ENCODE measurements around the gene TIE1. TPM values are rescaled to one million over a fixed set of nuclear protein-coding genes. Genes with fewer than 3 reads are reported as not detected.
A peak's percentile ranks its signal among the peaks of the same experiment; 100 is the strongest.

Gene TIE1
- polyA plus RNA-seq, 4 donors: 0.45 to 27.3 (median 6.2) TPM

DNA sequence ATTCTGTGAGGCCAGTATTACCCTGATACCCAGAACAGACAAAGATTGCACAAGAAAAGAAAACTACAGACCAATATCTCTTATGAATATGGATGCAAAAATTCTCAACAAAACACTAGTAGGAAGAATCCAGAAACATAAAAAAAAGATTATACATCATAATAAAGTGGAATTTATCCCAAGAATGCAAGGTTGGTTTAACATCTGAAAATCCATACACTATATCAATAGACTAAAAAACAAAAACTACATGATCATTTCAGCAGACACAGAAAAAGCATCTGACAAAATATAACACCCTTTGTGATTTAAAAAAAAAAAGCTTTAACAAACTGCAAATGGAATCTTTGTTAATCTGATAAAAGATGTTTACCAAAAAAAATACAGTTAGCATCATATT is 24.6 kb downstream of the TIE1 start:
- no peak for FAIRE-seq
- Histone ChIP-seq H3K27ac (ENCODE audit: low read depth in 1 of 3, low read length in 2 of 3) (no peak overlapping the region), H3K36me3 (ENCODE audit: control insufficient read depth in 3 of 3, insufficient read depth in 2 of 3, low read depth in 1 of 3, low read length in 3 of 3) (peaks cover 0 to 3% (median 0%) of the 10 kb centered on the region in 3 donors), H3K27me3 (ENCODE audit: control insufficient read depth in 3 of 3, insufficient read depth in 3 of 3, low read length in 3 of 3) (no peaks in the 10 kb centered on the region), H3K9me3 (ENCODE audit: control insufficient read depth in 2 of 2, insufficient read depth in 1 of 2, low read depth in 1 of 2, low read length in 1 of 2) (peaks cover 0 to 4% of the 10 kb centered on the region in 2 donors), H3K4me3 (ENCODE audit: low read depth in 1 of 3, low read length in 3 of 3) (no peak overlapping the region), H3K4me1 (ENCODE audit: control insufficient read depth in 3 of 3, insufficient read depth in 2 of 3, low read depth in 1 of 3, low read length in 2 of 3) (peaks cover 0 to 3% (median 0%) of the 10 kb centered on the region in 3 donors)
- DNase-seq: no peak

DNA sequence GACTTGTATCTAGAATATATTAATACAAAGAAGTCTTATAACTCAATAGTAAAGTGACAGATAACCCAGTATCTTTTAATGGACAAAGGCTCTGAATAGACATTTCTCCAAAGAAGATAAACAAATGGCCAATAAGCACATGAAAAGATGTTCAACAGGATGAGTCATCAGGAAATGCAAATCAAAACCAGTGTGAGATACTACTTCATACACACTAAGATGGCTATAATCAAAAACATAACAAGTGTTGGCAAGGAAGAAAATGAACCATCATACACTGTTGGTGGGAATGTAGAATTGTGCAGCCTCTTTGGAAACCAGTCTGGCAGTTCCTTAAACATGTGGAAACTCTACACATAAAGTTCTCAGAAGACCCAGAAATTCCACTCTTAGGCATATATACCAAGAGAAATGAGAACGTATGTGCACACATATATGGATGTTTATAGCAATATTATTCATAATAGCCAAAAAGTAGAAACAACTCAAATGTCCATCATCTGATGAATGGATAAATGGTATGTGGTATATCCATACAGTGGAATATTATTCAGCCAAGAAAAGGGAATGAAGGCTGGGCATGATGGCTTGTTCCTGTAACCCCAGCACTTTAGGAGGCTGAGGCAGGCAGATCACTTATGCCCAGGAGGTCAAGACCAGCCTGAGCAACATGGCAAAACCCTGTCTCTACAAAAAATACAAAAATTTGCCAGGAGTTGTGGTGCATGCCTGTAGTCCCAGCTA is 26.9 kb downstream of the TIE1 start:
- Histone ChIP-seq H3K27me3 (ENCODE audit: control insufficient read depth in 3 of 3, insufficient read depth in 3 of 3, low read length in 3 of 3) (no peaks in the 10 kb centered on the region), H3K36me3 (ENCODE audit: control insufficient read depth in 3 of 3, insufficient read depth in 2 of 3, low read depth in 1 of 3, low read length in 3 of 3) (no peaks in the 10 kb centered on the region), H3K9me3 (ENCODE audit: control insufficient read depth in 2 of 2, insufficient read depth in 1 of 2, low read depth in 1 of 2, low read length in 1 of 2) (peaks cover 0 to 4% of the 10 kb centered on the region in 2 donors), H3K4me1 (ENCODE audit: control insufficient read depth in 3 of 3, insufficient read depth in 2 of 3, low read depth in 1 of 3, low read length in 2 of 3) (peaks cover 0 to 4% (median 0%) of the 10 kb centered on the region in 3 donors), H3K4me3 (ENCODE audit: low read depth in 1 of 3, low read length in 3 of 3) (no peak overlapping the region), H3K27ac (ENCODE audit: low read depth in 1 of 3, low read length in 2 of 3) (no peak overlapping the region)
- 97 to 100% (median 98%) methylated on average over 1 of the region's 1 CpG for WGBS, 3 donors
- FAIRE-seq: no peak
- DNase-seq: no peak

GRCh38 chr1:43329995-43330751 is 29.4 kb downstream of the TIE1 start:
- H3K27ac ChIP-seq (ENCODE audit: low read depth in 1 of 3, low read length in 2 of 3): no peak overlapping the region
- DNase-seq (peak; percentile 42 to 43), FAIRE-seq (no peak)
- 28 to 41% (median 34%) methylated on average over 6 of the region's 6 CpGs for WGBS, 3 donors
- H3K4me3 ChIP-seq (ENCODE audit: low read depth in 1 of 3, low read length in 3 of 3): no peak overlapping the region
- no peaks in the 10 kb centered on the region for H3K36me3 ChIP-seq (ENCODE audit: control insufficient read depth in 3 of 3, insufficient read depth in 2 of 3, low read depth in 1 of 3, low read length in 3 of 3)
- peaks cover 0 to 4% of the 10 kb centered on the region in 2 donors for H3K9me3 ChIP-seq (ENCODE audit: control insufficient read depth in 2 of 2, insufficient read depth in 1 of 2, low read depth in 1 of 2, low read length in 1 of 2)
- H3K27me3 ChIP-seq (ENCODE audit: control insufficient read depth in 3 of 3, insufficient read depth in 3 of 3, low read length in 3 of 3): no peaks in the 10 kb centered on the region
- peaks cover 0 to 4% (median 0%) of the 10 kb centered on the region in 3 donors for H3K4me1 ChIP-seq (ENCODE audit: control insufficient read depth in 3 of 3, insufficient read depth in 2 of 3, low read depth in 1 of 3, low read length in 2 of 3)

DNA sequence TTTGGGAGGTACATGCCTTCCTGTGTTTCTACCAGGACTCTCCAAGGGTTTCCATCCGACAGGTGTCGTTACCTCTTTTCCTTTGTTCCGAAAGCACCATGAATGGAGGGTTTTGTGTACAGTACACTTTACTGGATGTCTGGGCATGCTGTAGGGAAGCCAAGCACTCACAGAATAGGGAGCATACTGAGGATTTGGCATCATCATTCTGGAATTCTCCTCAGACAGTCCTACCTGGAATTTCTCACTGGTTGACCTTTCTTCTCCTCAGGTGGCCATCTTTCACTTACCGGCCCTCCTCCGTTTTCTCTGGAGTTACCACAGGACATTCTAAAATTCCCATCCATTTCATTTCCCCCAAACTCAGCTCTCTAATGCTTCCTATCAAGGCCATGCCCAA is 30.9 kb downstream of the TIE1 start:
- Histone ChIP-seq H3K27ac (ENCODE audit: low read depth in 1 of 3, low read length in 2 of 3) (no peak overlapping the region), H3K36me3 (ENCODE audit: control insufficient read depth in 3 of 3, insufficient read depth in 2 of 3, low read depth in 1 of 3, low read length in 3 of 3) (no peaks in the 10 kb centered on the region), H3K4me1 (ENCODE audit: control insufficient read depth in 3 of 3, insufficient read depth in 2 of 3, low read depth in 1 of 3, low read length in 2 of 3) (peaks cover 0 to 4% (median 0%) of the 10 kb centered on the region in 3 donors), H3K9me3 (ENCODE audit: control insufficient read depth in 2 of 2, insufficient read depth in 1 of 2, low read depth in 1 of 2, low read length in 1 of 2) (peaks cover 0 to 4% of the 10 kb centered on the region in 2 donors), H3K4me3 (ENCODE audit: low read depth in 1 of 3, low read length in 3 of 3) (no peak overlapping the region), H3K27me3 (ENCODE audit: control insufficient read depth in 3 of 3, insufficient read depth in 3 of 3, low read length in 3 of 3) (no peaks in the 10 kb centered on the region)
- DNase-seq (no peak), FAIRE-seq (no peak)
- 91 to 99% (median 95%) methylated on average over 5 of the region's 5 CpGs for WGBS, 3 donors

GRCh38 chr1:43334453-43335205 is 33.8 kb downstream of the TIE1 start:
- Histone ChIP-seq H3K27ac (ENCODE audit: low read depth in 1 of 3, low read length in 2 of 3) (no peak overlapping the region), H3K36me3 (ENCODE audit: control insufficient read depth in 3 of 3, insufficient read depth in 2 of 3, low read depth in 1 of 3, low read length in 3 of 3) (no peaks in the 10 kb centered on the region), H3K4me1 (ENCODE audit: control insufficient read depth in 3 of 3, insufficient read depth in 2 of 3, low read depth in 1 of 3, low read length in 2 of 3) (peaks cover 0 to 4% (median 0%) of the 10 kb centered on the region in 3 donors), H3K27me3 (ENCODE audit: control insufficient read depth in 3 of 3, insufficient read depth in 3 of 3, low read length in 3 of 3) (no peaks in the 10 kb centered on the region), H3K4me3 (ENCODE audit: low read depth in 1 of 3, low read length in 3 of 3) (no peak overlapping the region), H3K9me3 (ENCODE audit: control insufficient read depth in 2 of 2, insufficient read depth in 1 of 2, low read depth in 1 of 2, low read length in 1 of 2) (no peaks in the 10 kb centered on the region)
- 74 to 82% (median 75%) methylated on average over 7 of the region's 7 CpGs for WGBS, 3 donors
- no peak for DNase-seq
- no peak for FAIRE-seq

DNA sequence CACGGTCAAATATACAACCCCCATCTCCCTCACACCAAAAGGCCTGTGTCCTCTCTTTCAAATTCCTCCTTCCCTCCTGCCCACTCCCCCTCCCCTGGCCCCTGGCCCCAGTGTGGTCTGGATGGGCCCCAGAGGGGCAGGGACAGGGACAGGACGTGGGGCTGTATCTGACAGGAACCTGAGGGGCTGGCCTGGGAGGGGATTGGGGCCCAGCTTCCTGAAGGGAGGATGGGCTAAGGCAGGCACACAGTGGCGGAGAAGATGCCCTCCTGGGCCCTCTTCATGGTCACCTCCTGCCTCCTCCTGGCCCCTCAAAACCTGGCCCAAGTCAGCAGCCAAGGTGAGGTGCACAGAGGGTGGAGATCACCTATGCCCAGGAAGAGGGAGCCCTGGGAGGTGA is 36.8 kb downstream of the TIE1 start, which contains the start of gene MPL:
TSS of gene MPL (plus strand) at position 231 of the 400 bp plus-strand sequence. CDS start at position 262, 31 bp downstream.
- no peak for FAIRE-seq
- peaks cover 0 to 9% (median 0%) of the 10 kb centered on the region in 3 donors for H3K4me1 ChIP-seq (ENCODE audit: control insufficient read depth in 3 of 3, insufficient read depth in 2 of 3, low read depth in 1 of 3, low read length in 2 of 3)
- H3K36me3 ChIP-seq (ENCODE audit: control insufficient read depth in 3 of 3, insufficient read depth in 2 of 3, low read depth in 1 of 3, low read length in 3 of 3): no peaks in the 10 kb centered on the region
- no peak within 1 kb of the TSS for H3K27ac ChIP-seq (ENCODE audit: low read depth in 1 of 3, low read length in 2 of 3)
- 69 to 93% (median 88%) methylated on average over 3 of the region's 3 CpGs for WGBS, 3 donors
- H3K9me3 ChIP-seq (ENCODE audit: control insufficient read depth in 2 of 2, insufficient read depth in 1 of 2, low read depth in 1 of 2, low read length in 1 of 2): no peaks in the 10 kb centered on the region
- DNase-seq: no peak
- H3K4me3 ChIP-seq (ENCODE audit: low read depth in 1 of 3, low read length in 3 of 3): no peak within 1 kb of the TSS
- H3K27me3 ChIP-seq (ENCODE audit: control insufficient read depth in 3 of 3, insufficient read depth in 3 of 3, low read length in 3 of 3): no peaks in the 10 kb centered on the region

DNA sequence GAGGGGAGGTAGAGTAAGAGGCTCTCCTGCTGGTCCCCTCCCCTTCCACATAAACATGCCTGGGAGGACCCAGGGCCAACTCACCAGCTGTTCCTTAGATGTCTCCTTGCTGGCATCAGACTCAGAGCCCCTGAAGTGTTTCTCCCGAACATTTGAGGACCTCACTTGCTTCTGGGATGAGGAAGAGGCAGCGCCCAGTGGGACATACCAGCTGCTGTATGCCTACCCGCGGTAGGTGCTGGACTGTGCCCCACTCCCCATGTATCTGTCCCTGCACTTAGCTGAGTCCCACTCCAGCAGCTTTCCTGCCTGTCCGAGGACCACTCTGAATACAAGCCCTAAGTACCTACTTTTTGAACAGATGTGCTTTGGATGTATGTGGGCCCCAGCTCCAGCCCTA is 37.2 kb downstream of the TIE1 start:
- no peak overlapping the region for H3K27ac ChIP-seq (ENCODE audit: low read depth in 1 of 3, low read length in 2 of 3)
- H3K4me1 ChIP-seq (ENCODE audit: control insufficient read depth in 3 of 3, insufficient read depth in 2 of 3, low read depth in 1 of 3, low read length in 2 of 3): peaks cover 0 to 9% (median 0%) of the 10 kb centered on the region in 3 donors
- DNase-seq: no peak
- H3K9me3 ChIP-seq (ENCODE audit: control insufficient read depth in 2 of 2, insufficient read depth in 1 of 2, low read depth in 1 of 2, low read length in 1 of 2): no peaks in the 10 kb centered on the region
- no peak overlapping the region for H3K4me3 ChIP-seq (ENCODE audit: low read depth in 1 of 3, low read length in 3 of 3)
- WGBS, 3 donors: 78 to 89% (median 87%) methylated on average over 5 of the region's 5 CpGs
- no peak for FAIRE-seq
- no peaks in the 10 kb centered on the region for H3K36me3 ChIP-seq (ENCODE audit: control insufficient read depth in 3 of 3, insufficient read depth in 2 of 3, low read depth in 1 of 3, low read length in 3 of 3)
- H3K27me3 ChIP-seq (ENCODE audit: control insufficient read depth in 3 of 3, insufficient read depth in 3 of 3, low read length in 3 of 3): no peaks in the 10 kb centered on the region

DNA sequence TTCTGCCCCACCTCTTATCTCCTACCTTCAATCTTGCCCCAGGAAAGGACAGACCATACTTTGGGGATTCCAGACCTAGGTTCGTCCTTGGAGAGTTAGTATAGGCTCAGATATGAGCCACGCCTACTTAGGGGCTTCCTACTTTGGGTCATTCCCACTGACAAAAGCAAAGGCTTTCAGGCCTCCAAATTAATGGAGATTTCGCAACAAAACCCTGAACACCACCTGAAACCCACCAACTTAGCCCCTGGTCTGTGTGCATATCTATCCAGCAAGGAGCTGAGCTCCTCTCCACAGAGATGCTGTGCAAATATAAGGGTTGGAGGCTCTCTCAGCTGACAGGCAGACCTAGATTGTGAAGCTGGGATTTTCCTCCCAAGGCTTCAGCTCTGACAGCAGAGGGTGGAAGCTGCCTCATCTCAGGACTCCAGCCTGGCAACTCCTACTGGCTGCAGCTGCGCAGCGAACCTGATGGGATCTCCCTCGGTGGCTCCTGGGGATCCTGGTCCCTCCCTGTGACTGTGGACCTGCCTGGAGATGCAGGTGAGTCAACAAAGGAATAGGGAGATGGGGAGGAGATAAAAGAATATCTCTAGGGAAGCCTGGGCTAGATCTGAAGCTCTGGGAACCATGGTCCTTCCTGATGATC is 38.9 kb downstream of the TIE1 start:
- DNase-seq: no peak
- Histone ChIP-seq H3K4me1 (ENCODE audit: control insufficient read depth in 3 of 3, insufficient read depth in 2 of 3, low read depth in 1 of 3, low read length in 2 of 3) (peaks cover 0 to 17% (median 3%) of the 10 kb centered on the region in 3 donors), H3K4me3 (ENCODE audit: low read depth in 1 of 3, low read length in 3 of 3) (no peak overlapping the region), H3K27me3 (ENCODE audit: control insufficient read depth in 3 of 3, insufficient read depth in 3 of 3, low read length in 3 of 3) (no peaks in the 10 kb centered on the region), H3K27ac (ENCODE audit: low read depth in 1 of 3, low read length in 2 of 3) (no peak overlapping the region), H3K9me3 (ENCODE audit: control insufficient read depth in 2 of 2, insufficient read depth in 1 of 2, low read depth in 1 of 2, low read length in 1 of 2) (no peaks in the 10 kb centered on the region), H3K36me3 (ENCODE audit: control insufficient read depth in 3 of 3, insufficient read depth in 2 of 3, low read depth in 1 of 3, low read length in 3 of 3) (no peaks in the 10 kb centered on the region)
- FAIRE-seq: no peak
- WGBS, 3 donors: 86 to 89% (median 88%) methylated on average over 6 of the region's 6 CpGs

All from small intestine (tissue), 7 donors.